GM18873 (cell line): Measurements from ENCODE around the gene AOPEP.
"Not testable (repeated sequence)": the region's sequence is repeated elsewhere in the genome, so short reads cannot be mapped to it uniquely, and the experiment has no call there.

Experiments used
- ATAC-seq: cut with Tn5 transposase; IDR thresholded peaks from one replicate; pipeline ENCODE4 v1.9.1; 2021; ENCODE audit warnings: mild to moderate bottlenecking, moderate library complexity, moderate number of reproducible peaks; ENCODE audit not compliant: unreplicated experiment, low FRiP score

Gene AOPEP

GRCh38 chr9:94999832-95000231, 273.3 kb downstream of the AOPEP start:
- ATAC-seq, result no peak

- no peak for ATAC-seq
Observed at GRCh38 chr9:95000821-95001220, 274.3 kb downstream of the AOPEP start.

GRCh38 chr9:95001720-95002119, 275.2 kb downstream of the AOPEP start:
- no peak for ATAC-seq

- no peak for ATAC-seq
Observed at GRCh38 chr9:95003689-95004410, 277.4 kb downstream of the AOPEP start.

GRCh38 chr9:95004411-95005277, 278.1 kb downstream of the AOPEP start:
- ATAC-seq, result no peak

- no peak for ATAC-seq
Observed at GRCh38 chr9:95005278-95006143, 279.0 kb downstream of the AOPEP start.

GRCh38 chr9:95007226-95007869, 280.8 kb downstream of the AOPEP start:
- ATAC-seq, result no peak

GRCh38 chr9:95008151-95008771, 281.8 kb downstream of the AOPEP start:
- ATAC-seq, result no peak

GRCh38 chr9:95009459-95009858, 283.0 kb downstream of the AOPEP start:
- no peak for ATAC-seq

- ATAC-seq, result no peak
Observed at GRCh38 chr9:95010431-95010838, 283.9 kb downstream of the AOPEP start.

GRCh38 chr9:95012035-95012708, 285.7 kb downstream of the AOPEP start:
- ATAC-seq, result no peak

GRCh38 chr9:95012902-95013301, 286.4 kb downstream of the AOPEP start:
- no peak for ATAC-seq

- no peak for ATAC-seq
Observed at GRCh38 chr9:95014917-95015316, 288.4 kb downstream of the AOPEP start.

GRCh38 chr9:95015569-95015968, 289.1 kb downstream of the AOPEP start:
- no peak for ATAC-seq

- no peak for ATAC-seq
Observed at GRCh38 chr9:95017062-95017461, 290.6 kb downstream of the AOPEP start.

- no peak for ATAC-seq
Observed at GRCh38 chr9:95017661-95018060, 291.2 kb downstream of the AOPEP start.

- no peak for ATAC-seq
Observed at GRCh38 chr9:95018099-95018936, 291.8 kb downstream of the AOPEP start.

GRCh38 chr9:95020644-95021043, 294.1 kb downstream of the AOPEP start:
- not testable (repeated sequence) for ATAC-seq
